A673 (cell line): Measurements from ENCODE around the gene CDC42BPG. TPM values are rescaled to one million over a fixed set of nuclear protein-coding genes. Genes with fewer than 3 reads are reported as not detected.

Source experiments
- BruUV-seq: library from RNA; stranded (reverse); fragments of 400-500 nt; replicated peaks from 2 replicates; lab custom pipeline; 2021; lab: Mats Ljungman, UMichigan
- CTCF ChIA-PET: fragments of 300-600 bp; sonication (Branson Sonifier 250); formaldehyde crosslinking; loops from one replicate; lab custom pipeline; 2022; ENCODE audit warnings: antibody characterized with exemption; lab: Charles Lee
- POLR2A ChIA-PET: fragments of 300-600 bp; sonication (Branson Sonifier 250); formaldehyde crosslinking; loops from one replicate; lab custom pipeline; 2022; ENCODE audit warnings: antibody characterized with exemption; ENCODE audit not compliant: low non-redundant PET; lab: Charles Lee
- DNase-seq: peaks from one replicate; pipeline ENCODE4 v3.0.0-alpha.2; 2015; ENCODE audit warnings: low spot score
- H3K27ac ChIP-seq: fragments of 200-600 bp; sonication (generic); 2 replicates; pipeline ENCODE4 v1.5.1; 2016; ENCODE audit warnings: mixed run types, low read depth, mild to moderate bottlenecking, mixed read lengths, antibody characterized with exemption, low read length; ENCODE audit not compliant: poor library complexity, severe bottlenecking
- H3K27me3 ChIP-seq: fragments of 200-600 bp; sonication (generic); replicated peaks from 2 replicates; pipeline ENCODE4 v1.6.1; 2017; ENCODE audit warnings: mixed run types, low read depth, mild to moderate bottlenecking, mixed read lengths, antibody characterized with exemption, low read length; ENCODE audit not compliant: insufficient read depth, poor library complexity
- H3K36me3 ChIP-seq: fragments of 200-600 bp; sonication (generic); 2 replicates; pipeline ENCODE4 v1.6.1; 2016; ENCODE audit warnings: mixed run types, mild to moderate bottlenecking, mixed read lengths, antibody characterized with exemption, low read length; ENCODE audit not compliant: insufficient read depth, poor library complexity, severe bottlenecking
- H3K4me1 ChIP-seq: fragments of 200-600 bp; sonication (generic); 2 replicates; pipeline ENCODE4 v1.6.1; 2017; ENCODE audit warnings: mixed run types, mild to moderate bottlenecking, mixed read lengths, antibody characterized with exemption, low read length; ENCODE audit not compliant: insufficient read depth, poor library complexity, severe bottlenecking
- H3K4me3 ChIP-seq: fragments of 200-600 bp; sonication (generic); 2 replicates; pipeline ENCODE4 v1.5.1; 2016; ENCODE audit warnings: low read depth, mixed run types, mild to moderate bottlenecking, mixed read lengths, low read length; ENCODE audit not compliant: poor library complexity, severe bottlenecking
- H3K9me3 ChIP-seq: fragments of 200-600 bp; sonication (generic); 2 replicates; pipeline ENCODE4 v1.6.1; 2016; ENCODE audit warnings: mixed run types, low read depth, mild to moderate bottlenecking, mixed read lengths, antibody characterized with exemption, low read length; ENCODE audit not compliant: poor library complexity, severe bottlenecking
- CTCF ChIP-seq: fragments of 300-800, 200-600 bp; sonication (generic); conservative IDR thresholded peaks from 2 replicates; pipeline ENCODE4 v1.5.1; 2017; ENCODE audit warnings: low read depth, mild to moderate bottlenecking, antibody characterized with exemption, low read length, moderate library complexity, mixed read lengths
- EZH2 ChIP-seq: fragments of 200-600 bp; sonication (generic); IDR thresholded peaks from 2 replicates; pipeline ENCODE4 v1.6.1; 2017; ENCODE audit warnings: borderline replicate concordance, low read depth, mild to moderate bottlenecking, mixed read lengths, antibody characterized with exemption, low read length; ENCODE audit not compliant: poor library complexity, severe bottlenecking
- intact Hi-C: fragments of 100-400 bp; cut with micrococcal nuclease; formaldehyde crosslinking; loops from one replicate; pipeline ENCODE4 v1.10.0; 2022; ENCODE audit not compliant: unreplicated experiment
- total RNA-seq: library from RNA; stranded (reverse); gene quantifications from 2 replicates; pipeline ENCODE4 v1.2.3, GENCODE V29; 2021

Gene CDC42BPG
- total RNA-seq, 1 experiment from 2014 or later: 4.6 TPM

GRCh38 chr11:64859542-64860414 is 15.3 kb upstream of the CDC42BPG start:
- intact Hi-C loops: no loop called here
- H3K4me1 ChIP-seq: peaks cover 20% of the 10 kb centered on the region
- no peak for DNase-seq
- H3K36me3 ChIP-seq: no peaks in the 10 kb centered on the region
- no peaks in the 10 kb centered on the region for H3K9me3 ChIP-seq
- CTCF ChIA-PET: interaction anchor here (0.6 to 0.9 kb wide), 2 partner anchors 28 to 252 kb away, joined by 3 read pairs; partner anchors contain the start of gene TM7SF2
- TF ChIP-seq CTCF (no peak), EZH2 (no peak)
- BruUV-seq: no TSS peak
- H3K4me3 ChIP-seq: no peak overlapping the region
- no peak overlapping the region for H3K27ac ChIP-seq
- POLR2A ChIA-PET: no interaction called here
- no peaks in the 10 kb centered on the region for H3K27me3 ChIP-seq

GRCh38 chr11:64858467-64859263 is 14.2 kb upstream of the CDC42BPG start:
- ChIA-PET CTCF (interaction anchor here (0.9 kb wide), 1 partner anchor 29 kb away, joined by 3 read pairs; no protein-coding TSS in a partner anchor), POLR2A (interaction anchor here (0.6 kb wide), 1 partner anchor 13 kb away, joined by 3 read pairs; no protein-coding TSS in a partner anchor)
- Histone ChIP-seq H3K36me3 (no peaks in the 10 kb centered on the region), H3K4me3 (no peak overlapping the region), H3K27ac (no peak overlapping the region), H3K4me1 (peaks cover 22% of the 10 kb centered on the region), H3K27me3 (no peaks in the 10 kb centered on the region), H3K9me3 (no peaks in the 10 kb centered on the region)
- intact Hi-C loops: no loop called here
- BruUV-seq: no TSS peak
- TF ChIP-seq EZH2: no peak
- no peak for TF ChIP-seq CTCF
- DNase-seq: no peak

GRCh38 chr11:64857485-64857884 is 13.0 kb upstream of the CDC42BPG start:
- no TSS peak for BruUV-seq
- intact Hi-C loops: no loop called here
- CTCF ChIA-PET: no interaction called here
- H3K36me3 ChIP-seq: no peaks in the 10 kb centered on the region
- no peaks in the 10 kb centered on the region for H3K27me3 ChIP-seq
- POLR2A ChIA-PET: no interaction called here
- no peak for DNase-seq
- H3K4me3 ChIP-seq: no peak overlapping the region
- H3K4me1 ChIP-seq: peaks cover 16% of the 10 kb centered on the region
- TF ChIP-seq EZH2: no peak
- TF ChIP-seq CTCF: no peak
- H3K9me3 ChIP-seq: no peaks in the 10 kb centered on the region
- no peak overlapping the region for H3K27ac ChIP-seq
